Gastroesophageal sphincter (tissue), 3 donors: ENCODE measurements around the gene OPCML.

Experiments used
- CTCF ChIP-seq, 4 experiments: fragments of 200-600 bp in 2 of 4; fragments of 450-650 bp in 2 of 4; sonication (generic) in 1 of 4; IDR thresholded peaks; one replicate each; pipeline ENCODE4 v1.5.1; 2017 to 2019; ENCODE audit warnings: antibody characterized with exemption in 4 of 4, mild to moderate bottlenecking in 2 of 4, moderate library complexity in 2 of 4
- EP300 ChIP-seq: sonication (generic); formaldehyde crosslinking; IDR thresholded peaks from one replicate; pipeline ENCODE4 v1.6.1; 2017; ENCODE audit warnings: antibody characterized with exemption, mild to moderate bottlenecking

DNA sequence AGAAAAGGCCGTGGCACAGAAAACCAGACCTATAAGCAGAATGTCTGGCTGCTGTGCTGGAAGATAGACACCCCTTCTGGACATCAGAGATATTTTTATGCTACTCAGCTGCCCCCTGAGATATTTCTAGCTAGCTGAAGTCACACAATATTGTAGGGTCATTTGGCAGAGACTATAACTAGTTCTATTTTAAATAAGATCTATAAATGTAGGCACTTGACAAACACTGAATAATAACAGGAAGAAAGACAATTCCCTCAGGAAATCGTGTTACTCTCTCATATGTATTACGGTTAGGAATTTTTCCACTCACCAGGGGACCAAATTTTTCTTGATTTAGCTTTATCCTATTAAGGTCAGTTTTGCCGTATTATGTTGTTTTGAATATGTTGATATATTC is 845.4 kb downstream of the OPCML start:
- TF ChIP-seq CTCF (IDR thresholded peaks at IDR 0.05) (no peak), EP300 (no peak)
